Right lobe of liver (tissue), 6 donors: ENCODE data around the gene SPTLC2. TPM values are rescaled to one million over a fixed set of nuclear protein-coding genes. Genes with fewer than 3 reads are reported as not detected.

Source experiments
- ATAC-seq, 4 donors: fragments of 200-7000 bp; cut with Tn5 transposase; one replicate each; pipeline ENCODE4 v1.9.1; 2020; ENCODE audit warnings: mild to moderate bottlenecking in 4 of 4, moderate library complexity in 4 of 4
- DNase-seq, 3 donors: peaks; one replicate each; pipeline ENCODE4 v3.0.0-alpha.2; 2020
- H3K27ac ChIP-seq, 3 donors: fragments of 200-600 bp; one replicate each; pipeline ENCODE4 v1.8.0; 2022
- H3K27me3 ChIP-seq, 2 donors: fragments of 200-600 bp; one replicate each; pipeline ENCODE4 v1.8.0; 2022
- H3K36me3 ChIP-seq, 4 donors: fragments of 200-600 bp; sonication (generic) in 1 of 4; one replicate each; pipeline versions ENCODE4 v1.5.1 to v1.8.0; 2017 to 2022; ENCODE audit warnings: control low read depth in 1 of 4
- H3K4me1 ChIP-seq, 4 donors: fragments of 200-600 bp; sonication (generic) in 1 of 4; one replicate each; pipeline versions ENCODE4 v1.5.1 to v1.8.0; 2017 to 2022; ENCODE audit warnings: control low read depth in 1 of 4
- H3K4me3 ChIP-seq, 3 donors: fragments of 200-600 bp; one replicate each; pipeline ENCODE4 v1.8.0; 2022
- H3K9me3 ChIP-seq, 4 donors: fragments of 200-600 bp; sonication (generic) in 1 of 4; one replicate each; pipeline versions ENCODE4 v1.5.1 to v1.8.0; 2017 to 2022; ENCODE audit warnings: control low read depth in 1 of 4
- POLR2A ChIP-seq: fragments of 450-650 bp; IDR thresholded peaks from one replicate; pipeline ENCODE4 v1.6.1; 2017; ENCODE audit warnings: antibody characterized with exemption, mild to moderate bottlenecking
- WGBS: methylation state at CpG from one replicate; pipeline ENCODE4 v1.1.6; 2018; ENCODE audit warnings: low coverage, low lambda C conversion rate; ENCODE audit not compliant: insufficient coverage; ENCODE audit errors: missing lambda C conversion rate; 5-methylcytosine and 5-hydroxymethylcytosine counted together
- intact Hi-C, 2 donors: fragments of 100-400 bp; cut with DNase I; formaldehyde crosslinking; loops; one replicate each; pipeline versions ENCODE4 v1.11.2 to v1.14.1; 2022
- total RNA-seq, 6 experiments: library from RNA; depleted of rRNA in 2 of 6; stranded (reverse); fragments of >200 nt in 2 of 6; fragmentation: NEBNext Ultra II Directional in 3 of 6; extraction: Animal tissue kit (Norgen Biotek cat#: 25700) in 3 of 6; gene quantifications; one replicate each; pipeline versions ENCODE4 v1.1.0 to v1.2.4, GENCODE V29; 2016 to 2023
- TF ChIP-seq, protein P1 (sequence below), 4 donors: fragments of 200-600 bp in 3 of 4; fragments of 450-650 bp in 1 of 4; IDR thresholded peaks; one replicate each; pipeline versions ENCODE4 v1.5.1 to v1.8.0; 2016 to 2022; ENCODE audit warnings: antibody characterized with exemption in 4 of 4, mild to moderate bottlenecking in 2 of 4
- donor health status: DM: no; HTN: yes; CAD: no.
- donor health status: DM: no; HTN: no; CAD: no.
- donor health status: DM: no; HTN: no; CAD: no.
- donor health status: DM: no; HTN: yes; CAD: no.
- donor health status: DM: no; HTN: yes; CAD: no.

SPTLC2 gene
- total RNA-seq, 6 experiments from 2014 or later = 5.9 to 16.4 (median 10.7) TPM

DNA sequence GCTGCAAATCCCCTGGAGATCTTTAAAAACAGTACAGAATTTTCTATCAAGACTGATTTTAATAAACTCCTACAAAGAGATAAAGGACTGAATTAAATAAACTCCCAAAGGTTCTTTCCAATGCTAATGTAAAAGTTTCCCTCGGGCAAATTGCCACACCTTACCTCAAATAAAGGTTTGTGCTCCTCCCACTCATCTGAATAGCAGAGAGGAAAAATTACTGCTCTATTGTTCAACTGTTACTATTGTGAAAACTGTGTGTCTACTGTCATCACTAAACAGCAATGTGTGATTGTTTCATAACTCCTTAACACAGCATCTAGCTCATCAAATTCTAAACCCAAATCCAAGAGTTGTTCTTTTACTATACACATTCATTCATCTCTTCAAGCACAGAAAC is 3.2 kb downstream of the SPTLC2 start:
- TF ChIP-seq, protein P1, sequence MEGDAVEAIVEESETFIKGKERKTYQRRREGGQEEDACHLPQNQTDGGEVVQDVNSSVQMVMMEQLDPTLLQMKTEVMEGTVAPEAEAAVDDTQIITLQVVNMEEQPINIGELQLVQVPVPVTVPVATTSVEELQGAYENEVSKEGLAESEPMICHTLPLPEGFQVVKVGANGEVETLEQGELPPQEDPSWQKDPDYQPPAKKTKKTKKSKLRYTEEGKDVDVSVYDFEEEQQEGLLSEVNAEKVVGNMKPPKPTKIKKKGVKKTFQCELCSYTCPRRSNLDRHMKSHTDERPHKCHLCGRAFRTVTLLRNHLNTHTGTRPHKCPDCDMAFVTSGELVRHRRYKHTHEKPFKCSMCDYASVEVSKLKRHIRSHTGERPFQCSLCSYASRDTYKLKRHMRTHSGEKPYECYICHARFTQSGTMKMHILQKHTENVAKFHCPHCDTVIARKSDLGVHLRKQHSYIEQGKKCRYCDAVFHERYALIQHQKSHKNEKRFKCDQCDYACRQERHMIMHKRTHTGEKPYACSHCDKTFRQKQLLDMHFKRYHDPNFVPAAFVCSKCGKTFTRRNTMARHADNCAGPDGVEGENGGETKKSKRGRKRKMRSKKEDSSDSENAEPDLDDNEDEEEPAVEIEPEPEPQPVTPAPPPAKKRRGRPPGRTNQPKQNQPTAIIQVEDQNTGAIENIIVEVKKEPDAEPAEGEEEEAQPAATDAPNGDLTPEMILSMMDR (IDR thresholded peaks at IDR 0.05) = no peak
- TF ChIP-seq POLR2A = no peak
- no peak overlapping the region for H3K4me3 ChIP-seq
- DNase-seq (no peak), ATAC-seq (no peak)
- intact Hi-C loops = no loop called here
- H3K27ac ChIP-seq = no peak overlapping the region
- H3K4me1 ChIP-seq = peaks cover 0 to 8% (median 0%) of the 10 kb centered on the region in 4 donors
- WGBS = 45% methylated on average over 1 of the region's 1 CpG
- H3K36me3 ChIP-seq = no peaks in the 10 kb centered on the region
- peaks cover 0 to 3% (median 0%) of the 10 kb centered on the region in 4 donors for H3K9me3 ChIP-seq
- H3K27me3 ChIP-seq = no peaks in the 10 kb centered on the region

DNA sequence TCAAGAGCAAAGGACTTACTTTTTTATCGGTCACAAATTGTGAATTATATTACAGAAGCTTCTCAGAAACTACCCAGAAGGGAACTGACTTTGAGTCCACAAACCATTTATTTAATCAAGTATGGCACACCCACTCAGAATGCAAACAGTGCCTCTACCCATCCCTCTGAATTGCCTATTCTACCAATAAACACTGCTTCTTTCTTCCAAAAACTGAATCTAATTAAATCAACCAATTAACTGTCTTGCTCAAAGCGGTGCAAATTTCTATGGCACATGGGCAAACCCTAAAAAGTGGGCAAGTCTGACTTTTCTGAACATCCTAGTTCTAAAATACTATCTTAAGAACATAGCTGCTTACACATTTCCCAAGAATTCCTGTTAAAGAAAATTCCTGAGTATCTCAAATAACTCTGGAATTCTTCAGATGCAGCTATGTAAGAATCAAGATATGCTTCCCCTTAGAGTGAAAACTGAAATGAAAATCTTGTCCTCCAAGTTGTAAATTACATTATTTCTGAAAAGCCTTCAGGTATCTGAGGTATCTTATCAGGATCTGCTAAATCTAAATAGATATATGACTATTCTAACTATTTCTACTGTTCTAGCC is 4.3 kb downstream of the SPTLC2 start:
- 90% methylated on average over 2 of the region's 2 CpGs for WGBS
- DNase-seq = no peak
- no peak for ATAC-seq

DNA sequence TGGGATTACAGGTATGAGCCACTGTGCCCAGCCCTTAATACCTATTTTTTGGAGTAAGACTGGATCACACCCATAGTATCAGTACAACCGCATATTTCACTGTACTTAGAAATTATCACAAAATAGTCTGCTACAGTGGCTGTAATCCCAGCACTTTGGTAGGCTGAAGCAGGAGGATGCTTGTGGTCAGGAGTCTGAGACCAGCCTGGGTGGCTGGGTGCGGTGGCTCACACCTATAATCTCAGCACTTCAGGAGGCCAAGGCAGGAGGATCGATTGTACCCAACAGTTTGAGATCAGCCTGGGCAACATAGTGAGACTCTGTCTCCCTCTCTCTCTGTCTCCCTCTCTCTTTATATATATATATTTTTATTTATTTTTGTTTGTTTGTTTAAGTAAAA is 5.9 kb downstream of the SPTLC2 start:
- Histone ChIP-seq H3K27me3 (no peaks in the 10 kb centered on the region), H3K27ac (no peak overlapping the region), H3K4me3 (no peak overlapping the region), H3K36me3 (no peaks in the 10 kb centered on the region), H3K9me3 (no peaks in the 10 kb centered on the region), H3K4me1 (peaks cover 0 to 6% (median 0%) of the 10 kb centered on the region in 4 donors)
- WGBS = 76% methylated on average over 2 of the region's 3 CpGs
- DNase-seq (no peak), ATAC-seq (no peak)
- intact Hi-C loops = no loop called here
- TF ChIP-seq, protein P1 (IDR thresholded peaks at IDR 0.05) = no peak
- no peak for TF ChIP-seq POLR2A

More for the DNA sequence above, 4.3 kb downstream of the SPTLC2 start:
- TF ChIP-seq POLR2A = no peak
- TF ChIP-seq, protein P1 (IDR thresholded peaks at IDR 0.05) = no peak
- no peaks in the 10 kb centered on the region for H3K27me3 ChIP-seq
- no peak overlapping the region for H3K4me3 ChIP-seq
- intact Hi-C loops = no loop called here
- H3K4me1 ChIP-seq = peaks cover 0 to 8% (median 0%) of the 10 kb centered on the region in 4 donors
- no peaks in the 10 kb centered on the region for H3K36me3 ChIP-seq
- no peaks in the 10 kb centered on the region for H3K9me3 ChIP-seq
- no peak overlapping the region for H3K27ac ChIP-seq

DNA sequence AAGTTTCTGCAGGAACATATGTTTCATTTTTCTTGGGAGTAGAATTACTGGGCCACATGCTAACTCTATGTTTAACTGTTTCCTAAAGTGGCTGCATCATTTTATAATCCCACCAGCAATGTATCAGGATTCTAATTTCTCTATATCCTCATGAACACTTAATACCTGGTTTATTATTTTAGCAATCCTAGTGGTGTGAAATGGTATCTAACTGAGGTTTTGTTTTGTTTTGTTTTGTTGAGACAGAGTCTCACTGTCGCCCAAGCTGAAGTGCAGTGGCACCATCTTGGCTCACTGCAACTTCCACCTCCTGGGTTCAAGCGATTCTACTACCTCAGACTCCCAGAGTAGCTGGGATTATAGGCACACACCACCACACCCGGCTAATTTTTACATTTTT is 6.5 kb downstream of the SPTLC2 start:
- no peaks in the 10 kb centered on the region for H3K4me1 ChIP-seq

More for the DNA sequence above, 6.5 kb downstream of the SPTLC2 start:
- Histone ChIP-seq H3K9me3 (no peaks in the 10 kb centered on the region), H3K36me3 (no peaks in the 10 kb centered on the region), H3K27me3 (no peaks in the 10 kb centered on the region), H3K27ac (no peak overlapping the region), H3K4me3 (no peak overlapping the region)
- intact Hi-C loops = no loop called here
- no peak for DNase-seq
- TF ChIP-seq, protein P1 (IDR thresholded peaks at IDR 0.05) = no peak
- TF ChIP-seq POLR2A = no peak
- ATAC-seq = no peak
- WGBS = 90% methylated on average over 2 of the region's 3 CpGs
